ENCODE results near the gene BARX1.

Gene BARX1

GRCh38 chr9:93907551-93908199 is 47.5 kb downstream of the BARX1 start:
- 95% methylated on average over 5 of the region's 5 CpGs for WGBS, 2 experiments
- H3K9me3 ChIP-seq (ENCODE audit: control insufficient read depth, low read length), result no peaks in the 10 kb centered on the region
- peaks cover 15% of the 10 kb centered on the region for H3K4me1 ChIP-seq (ENCODE audit: control insufficient read depth, insufficient read depth, low read length)
- no peak overlapping the region for H3K4me3 ChIP-seq (ENCODE audit: insufficient read depth, low read depth, low read length)
- no peaks in the 10 kb centered on the region for H3K27me3 ChIP-seq (ENCODE audit: control insufficient read depth, insufficient read depth, low read length, poor library complexity, severe bottlenecking)
- H3K27ac ChIP-seq (ENCODE audit: insufficient read depth, low read depth, low read length, poor library complexity, severe bottlenecking), result no peak overlapping the region
- H3K36me3 ChIP-seq (ENCODE audit: control insufficient read depth, insufficient read depth, low read length), result no peaks in the 10 kb centered on the region

GRCh38 chr9:93906195-93906880 is 48.8 kb downstream of the BARX1 start:
- no peaks in the 10 kb centered on the region for H3K36me3 ChIP-seq (ENCODE audit: control insufficient read depth, insufficient read depth, low read length)
- H3K4me1 ChIP-seq (ENCODE audit: control insufficient read depth, insufficient read depth, low read length), result peaks cover 7% of the 10 kb centered on the region
- WGBS, 2 experiments, result 73 to 76% methylated on average over 10 of the region's 10 CpGs

GRCh38 chr9:93905473-93906133 is 49.6 kb downstream of the BARX1 start:
- Histone ChIP-seq H3K9me3 (ENCODE audit: control insufficient read depth, low read length) (no peaks in the 10 kb centered on the region), H3K36me3 (ENCODE audit: control insufficient read depth, insufficient read depth, low read length) (no peaks in the 10 kb centered on the region), H3K4me3 (ENCODE audit: insufficient read depth, low read depth, low read length) (no peak overlapping the region), H3K4me1 (ENCODE audit: control insufficient read depth, insufficient read depth, low read length) (peaks cover 7% of the 10 kb centered on the region), H3K27ac (ENCODE audit: insufficient read depth, low read depth, low read length, poor library complexity, severe bottlenecking) (no peak overlapping the region), H3K27me3 (ENCODE audit: control insufficient read depth, insufficient read depth, low read length, poor library complexity, severe bottlenecking) (no peaks in the 10 kb centered on the region)
- WGBS, 2 experiments, result 90 to 91% methylated on average over 10 of the region's 10 CpGs

More at GRCh38 chr9:93906195-93906880, 48.8 kb downstream of the BARX1 start:
- H3K4me3 ChIP-seq (ENCODE audit: insufficient read depth, low read depth, low read length), result no peak overlapping the region
- H3K27ac ChIP-seq (ENCODE audit: insufficient read depth, low read depth, low read length, poor library complexity, severe bottlenecking), result no peak overlapping the region
- H3K27me3 ChIP-seq (ENCODE audit: control insufficient read depth, insufficient read depth, low read length, poor library complexity, severe bottlenecking), result no peaks in the 10 kb centered on the region
- H3K9me3 ChIP-seq (ENCODE audit: control insufficient read depth, low read length), result no peaks in the 10 kb centered on the region

- H3K36me3 ChIP-seq (ENCODE audit: control insufficient read depth, insufficient read depth, low read length), result no peaks in the 10 kb centered on the region
- WGBS, 2 experiments, result 84 to 87% methylated on average over 12 of the region's 12 CpGs
- H3K4me1 ChIP-seq (ENCODE audit: control insufficient read depth, insufficient read depth, low read length), result peaks cover 7% of the 10 kb centered on the region
- no peak overlapping the region for H3K27ac ChIP-seq (ENCODE audit: insufficient read depth, low read depth, low read length, poor library complexity, severe bottlenecking)
- no peak overlapping the region for H3K4me3 ChIP-seq (ENCODE audit: insufficient read depth, low read depth, low read length)
- no peaks in the 10 kb centered on the region for H3K9me3 ChIP-seq (ENCODE audit: control insufficient read depth, low read length)
- no peaks in the 10 kb centered on the region for H3K27me3 ChIP-seq (ENCODE audit: control insufficient read depth, insufficient read depth, low read length, poor library complexity, severe bottlenecking)
These were observed 50.3 kb downstream of the BARX1 start for GRCh38 chr9:93904649-93905472.

GRCh38 chr9:93903886-93904648 is 51.1 kb downstream of the BARX1 start:
- Histone ChIP-seq H3K9me3 (ENCODE audit: control insufficient read depth, low read length) (no peaks in the 10 kb centered on the region), H3K27me3 (ENCODE audit: control insufficient read depth, insufficient read depth, low read length, poor library complexity, severe bottlenecking) (no peaks in the 10 kb centered on the region), H3K36me3 (ENCODE audit: control insufficient read depth, insufficient read depth, low read length) (no peaks in the 10 kb centered on the region), H3K4me3 (ENCODE audit: insufficient read depth, low read depth, low read length) (no peak overlapping the region), H3K27ac (ENCODE audit: insufficient read depth, low read depth, low read length, poor library complexity, severe bottlenecking) (no peak overlapping the region), H3K4me1 (ENCODE audit: control insufficient read depth, insufficient read depth, low read length) (peaks cover 7% of the 10 kb centered on the region)
- WGBS, 2 experiments, result 92 to 93% methylated on average over 10 of the region's 10 CpGs

- WGBS, 2 experiments, result 47 to 49% methylated on average over 12 of the region's 12 CpGs
- H3K9me3 ChIP-seq (ENCODE audit: control insufficient read depth, low read length), result no peaks in the 10 kb centered on the region
- no peaks in the 10 kb centered on the region for H3K27me3 ChIP-seq (ENCODE audit: control insufficient read depth, insufficient read depth, low read length, poor library complexity, severe bottlenecking)
- H3K27ac ChIP-seq (ENCODE audit: insufficient read depth, low read depth, low read length, poor library complexity, severe bottlenecking), result no peak overlapping the region
- no peaks in the 10 kb centered on the region for H3K36me3 ChIP-seq (ENCODE audit: control insufficient read depth, insufficient read depth, low read length)
- H3K4me1 ChIP-seq (ENCODE audit: control insufficient read depth, insufficient read depth, low read length), result peaks cover 7% of the 10 kb centered on the region
- H3K4me3 ChIP-seq (ENCODE audit: insufficient read depth, low read depth, low read length), result no peak overlapping the region
These were observed 52.1 kb downstream of the BARX1 start for GRCh38 chr9:93902780-93903655.

GRCh38 chr9:93902051-93902779 is 52.9 kb downstream of the BARX1 start:
- Histone ChIP-seq H3K4me3 (ENCODE audit: insufficient read depth, low read depth, low read length) (no peak overlapping the region), H3K4me1 (ENCODE audit: control insufficient read depth, insufficient read depth, low read length) (peaks cover 7% of the 10 kb centered on the region), H3K9me3 (ENCODE audit: control insufficient read depth, low read length) (no peaks in the 10 kb centered on the region), H3K27me3 (ENCODE audit: control insufficient read depth, insufficient read depth, low read length, poor library complexity, severe bottlenecking) (no peaks in the 10 kb centered on the region), H3K27ac (ENCODE audit: insufficient read depth, low read depth, low read length, poor library complexity, severe bottlenecking) (no peak overlapping the region), H3K36me3 (ENCODE audit: control insufficient read depth, insufficient read depth, low read length) (no peaks in the 10 kb centered on the region)
- WGBS, 2 experiments, result 94% methylated on average over 11 of the region's 11 CpGs
